Parathyroid adenoma (tissue), 2 donors: ENCODE results near the gene TPPP.

Experiments used
- H2AFZ ChIP-seq: fragments of 300-600 bp; sonication (generic); one replicate; pipeline ENCODE4 v1.7.0; 2017; ENCODE audit warnings: antibody characterized with exemption, mild to moderate bottlenecking
- H3K27ac ChIP-seq: fragments of 300-600 bp; sonication (generic); one replicate; pipeline ENCODE4 v1.7.0; 2017
- H3K27me3 ChIP-seq: fragments of 300-600 bp; sonication (generic); one replicate; pipeline ENCODE4 v1.7.0; 2017; ENCODE audit warnings: low read length; ENCODE audit not compliant: control insufficient read depth, insufficient read depth
- H3K36me3 ChIP-seq: fragments of 300-600 bp; sonication (generic); one replicate; pipeline ENCODE4 v1.7.0; 2017; ENCODE audit warnings: low read length; ENCODE audit not compliant: control insufficient read depth, insufficient read depth
- H3K4me1 ChIP-seq: fragments of 300-600 bp; sonication (generic); one replicate; pipeline ENCODE4 v1.7.0; 2017; ENCODE audit warnings: control low read depth
- H3K4me2 ChIP-seq: fragments of 300-600 bp; sonication (generic); one replicate; pipeline ENCODE4 v1.7.0; 2017; ENCODE audit warnings: low read length
- H3K4me3 ChIP-seq: fragments of 300-600 bp; sonication (generic); one replicate; pipeline ENCODE4 v1.7.0; 2017; ENCODE audit warnings: low read depth, low read length
- H3K79me2 ChIP-seq: fragments of 300-600 bp; sonication (generic); one replicate; pipeline ENCODE4 v1.7.0; 2017; ENCODE audit warnings: control low read depth
- H3K9ac ChIP-seq: fragments of 300-600 bp; sonication (generic); one replicate; pipeline ENCODE4 v1.7.0; 2017; ENCODE audit warnings: mild to moderate bottlenecking
- H3K9me3 ChIP-seq: fragments of 300-600 bp; sonication (generic); one replicate; pipeline ENCODE4 v1.7.0; 2017; ENCODE audit warnings: low read length; ENCODE audit not compliant: control insufficient read depth
- TF ChIP-seq, protein P1 (sequence below): fragments of 300-600 bp; sonication (generic); IDR thresholded peaks from one replicate; pipeline ENCODE4 v1.7.0; 2017; ENCODE audit warnings: antibody characterized with exemption, mild to moderate bottlenecking
- donor health status: primary hyperparathyroidism.

The TPPP gene

GRCh38 chr5:637581-638450 is 55.3 kb downstream of the TPPP start:
- Histone ChIP-seq H3K9ac (no peak overlapping the region), H3K79me2 (peaks cover 2% of the 10 kb centered on the region), H2AFZ (no peak overlapping the region), H3K4me2 (no peak overlapping the region), H3K27me3 (no peaks in the 10 kb centered on the region), H3K9me3 (no peaks in the 10 kb centered on the region), H3K4me3 (no peak overlapping the region), H3K27ac (no peak overlapping the region), H3K4me1 (no peaks in the 10 kb centered on the region), H3K36me3 (no peaks in the 10 kb centered on the region)
- TF ChIP-seq, protein P1, sequence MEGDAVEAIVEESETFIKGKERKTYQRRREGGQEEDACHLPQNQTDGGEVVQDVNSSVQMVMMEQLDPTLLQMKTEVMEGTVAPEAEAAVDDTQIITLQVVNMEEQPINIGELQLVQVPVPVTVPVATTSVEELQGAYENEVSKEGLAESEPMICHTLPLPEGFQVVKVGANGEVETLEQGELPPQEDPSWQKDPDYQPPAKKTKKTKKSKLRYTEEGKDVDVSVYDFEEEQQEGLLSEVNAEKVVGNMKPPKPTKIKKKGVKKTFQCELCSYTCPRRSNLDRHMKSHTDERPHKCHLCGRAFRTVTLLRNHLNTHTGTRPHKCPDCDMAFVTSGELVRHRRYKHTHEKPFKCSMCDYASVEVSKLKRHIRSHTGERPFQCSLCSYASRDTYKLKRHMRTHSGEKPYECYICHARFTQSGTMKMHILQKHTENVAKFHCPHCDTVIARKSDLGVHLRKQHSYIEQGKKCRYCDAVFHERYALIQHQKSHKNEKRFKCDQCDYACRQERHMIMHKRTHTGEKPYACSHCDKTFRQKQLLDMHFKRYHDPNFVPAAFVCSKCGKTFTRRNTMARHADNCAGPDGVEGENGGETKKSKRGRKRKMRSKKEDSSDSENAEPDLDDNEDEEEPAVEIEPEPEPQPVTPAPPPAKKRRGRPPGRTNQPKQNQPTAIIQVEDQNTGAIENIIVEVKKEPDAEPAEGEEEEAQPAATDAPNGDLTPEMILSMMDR: no peak

DNA sequence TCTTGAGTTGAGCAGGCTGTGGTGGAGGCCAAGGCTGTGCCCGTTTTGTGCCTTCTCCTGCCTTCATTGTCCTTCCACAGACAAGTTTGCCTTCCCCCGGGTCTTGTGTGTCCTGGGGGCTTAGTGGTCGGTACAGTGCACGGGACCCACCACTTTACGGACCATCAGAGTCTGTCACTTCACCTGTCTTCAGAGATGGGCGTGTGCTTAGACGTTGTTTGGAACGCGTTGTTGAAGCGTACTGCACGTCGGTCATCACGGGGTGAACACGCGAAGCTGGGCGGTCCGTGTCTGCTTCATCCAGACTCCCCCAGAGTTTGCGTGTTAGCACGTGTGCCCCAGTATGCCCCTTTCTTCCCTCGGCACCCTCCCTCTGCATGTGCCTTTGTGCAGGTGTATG is 56.2 kb downstream of the TPPP start:
- Histone ChIP-seq H3K4me2 (no peak overlapping the region), H3K27ac (no peak overlapping the region), H3K4me1 (no peaks in the 10 kb centered on the region), H3K36me3 (no peaks in the 10 kb centered on the region), H3K9me3 (no peaks in the 10 kb centered on the region), H2AFZ (no peak overlapping the region), H3K9ac (no peak overlapping the region), H3K79me2 (peaks cover 2% of the 10 kb centered on the region), H3K27me3 (no peaks in the 10 kb centered on the region), H3K4me3 (no peak overlapping the region)
- TF ChIP-seq, protein P1: no peak

GRCh38 chr5:635306-636055 is 57.7 kb downstream of the TPPP start:
- Histone ChIP-seq H3K4me3 (no peak overlapping the region), H3K36me3 (no peaks in the 10 kb centered on the region), H3K4me1 (no peaks in the 10 kb centered on the region), H3K27me3 (no peaks in the 10 kb centered on the region), H3K27ac (no peak overlapping the region), H3K79me2 (peaks cover 2% of the 10 kb centered on the region), H3K9ac (no peak overlapping the region), H3K4me2 (no peak overlapping the region), H2AFZ (no peak overlapping the region), H3K9me3 (no peaks in the 10 kb centered on the region)
- TF ChIP-seq, protein P1: no peak

GRCh38 chr5:634191-634590 is 59.0 kb downstream of the TPPP start:
- Histone ChIP-seq H3K27ac (no peak overlapping the region), H3K36me3 (no peaks in the 10 kb centered on the region), H3K4me3 (no peak overlapping the region), H3K9me3 (no peaks in the 10 kb centered on the region), H3K9ac (no peak overlapping the region), H3K4me1 (no peaks in the 10 kb centered on the region), H2AFZ (no peak overlapping the region), H3K4me2 (no peak overlapping the region), H3K79me2 (peaks cover 2% of the 10 kb centered on the region), H3K27me3 (no peaks in the 10 kb centered on the region)
- TF ChIP-seq, protein P1: no peak
